Neural crest cell (in vitro differentiated cells): ENCODE measurements around the gene BCL11B. TPM values are rescaled to one million over a fixed set of nuclear protein-coding genes. Genes with fewer than 3 reads are reported as not detected.
A peak's percentile ranks its signal among the peaks of the same experiment; 100 is the strongest.

ENCODE experiments used
- DNase-seq: peaks from one replicate; pipeline ENCODE4 v3.0.0; 2021; ENCODE audit warnings: low read depth, mixed read lengths, low spot score
- H3K27ac Mint-ChIP-seq: one replicate; pipeline ENCODE4 v1.8.0; 2021; ENCODE audit warnings: mild to moderate bottlenecking, mixed read lengths; ENCODE audit not compliant: unreplicated experiment
- H3K27me3 Mint-ChIP-seq: 2 replicates; pipeline ENCODE4 v1.8.0; 2021; ENCODE audit warnings: low read depth, mild to moderate bottlenecking, mixed read lengths
- H3K36me3 Mint-ChIP-seq: 2 replicates; pipeline ENCODE4 v1.8.0; 2021; ENCODE audit warnings: low read depth, mild to moderate bottlenecking, mixed read lengths
- H3K4me1 Mint-ChIP-seq: 2 replicates; pipeline ENCODE4 v1.8.0; 2021; ENCODE audit warnings: mixed read lengths
- H3K4me3 Mint-ChIP-seq: one replicate; pipeline ENCODE4 v1.8.0; 2021; ENCODE audit warnings: mild to moderate bottlenecking, mixed read lengths
- H3K9me3 Mint-ChIP-seq: 2 replicates; pipeline ENCODE4 v1.8.0; 2021; ENCODE audit warnings: mixed read lengths
- total RNA-seq: library from RNA; stranded (reverse); gene quantifications from 2 replicates; pipeline ENCODE4 v1.2.1, GENCODE V29; 2021
- TF ChIP-seq, protein P1 (sequence below): fragments of 200-600 bp; sonication (generic); conservative IDR thresholded peaks from 2 replicates; pipeline ENCODE4 v1.5.0; 2021; ENCODE audit warnings: antibody characterized with exemption, mild to moderate bottlenecking

BCL11B gene
- total RNA-seq, 1 donor from 2014 or later, result 0.28 TPM

DNA sequence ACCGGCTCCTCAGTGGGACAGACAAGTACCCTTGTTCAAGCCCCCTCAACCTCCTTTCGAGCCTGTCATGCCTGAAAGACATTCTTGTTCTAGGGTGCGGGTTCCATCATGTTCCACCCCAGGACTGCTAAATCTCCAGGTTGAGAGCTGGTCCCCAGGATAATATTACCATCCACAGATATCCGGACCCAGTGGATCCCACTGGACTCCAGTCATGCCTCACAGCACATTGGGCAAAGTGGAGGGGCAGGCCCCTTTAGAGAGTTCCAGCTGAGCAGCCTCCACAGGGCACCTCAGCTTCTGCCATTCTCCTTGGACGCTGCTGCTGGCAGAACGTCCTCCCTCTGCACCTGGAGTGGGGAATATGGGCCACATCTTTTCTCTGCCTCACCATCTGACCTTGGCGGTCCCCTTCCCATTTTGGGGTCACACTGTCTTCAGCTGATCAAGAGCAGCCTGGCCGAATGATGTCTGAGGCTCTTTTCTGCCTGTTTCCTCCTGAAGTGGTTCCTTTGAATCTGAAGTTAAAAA is 137.4 kb downstream of the BCL11B start:
- Mint-ChIP-seq H3K27me3 (peaks cover 15% of the 10 kb centered on the region), H3K4me1 (peaks cover 12% of the 10 kb centered on the region), H3K9me3 (no peaks in the 10 kb centered on the region), H3K36me3 (no peaks in the 10 kb centered on the region), H3K27ac (no peak overlapping the region), H3K4me3 (no peak overlapping the region)
- TF ChIP-seq, protein P1, sequence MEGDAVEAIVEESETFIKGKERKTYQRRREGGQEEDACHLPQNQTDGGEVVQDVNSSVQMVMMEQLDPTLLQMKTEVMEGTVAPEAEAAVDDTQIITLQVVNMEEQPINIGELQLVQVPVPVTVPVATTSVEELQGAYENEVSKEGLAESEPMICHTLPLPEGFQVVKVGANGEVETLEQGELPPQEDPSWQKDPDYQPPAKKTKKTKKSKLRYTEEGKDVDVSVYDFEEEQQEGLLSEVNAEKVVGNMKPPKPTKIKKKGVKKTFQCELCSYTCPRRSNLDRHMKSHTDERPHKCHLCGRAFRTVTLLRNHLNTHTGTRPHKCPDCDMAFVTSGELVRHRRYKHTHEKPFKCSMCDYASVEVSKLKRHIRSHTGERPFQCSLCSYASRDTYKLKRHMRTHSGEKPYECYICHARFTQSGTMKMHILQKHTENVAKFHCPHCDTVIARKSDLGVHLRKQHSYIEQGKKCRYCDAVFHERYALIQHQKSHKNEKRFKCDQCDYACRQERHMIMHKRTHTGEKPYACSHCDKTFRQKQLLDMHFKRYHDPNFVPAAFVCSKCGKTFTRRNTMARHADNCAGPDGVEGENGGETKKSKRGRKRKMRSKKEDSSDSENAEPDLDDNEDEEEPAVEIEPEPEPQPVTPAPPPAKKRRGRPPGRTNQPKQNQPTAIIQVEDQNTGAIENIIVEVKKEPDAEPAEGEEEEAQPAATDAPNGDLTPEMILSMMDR, result no peak
- no peak for DNase-seq

DNA sequence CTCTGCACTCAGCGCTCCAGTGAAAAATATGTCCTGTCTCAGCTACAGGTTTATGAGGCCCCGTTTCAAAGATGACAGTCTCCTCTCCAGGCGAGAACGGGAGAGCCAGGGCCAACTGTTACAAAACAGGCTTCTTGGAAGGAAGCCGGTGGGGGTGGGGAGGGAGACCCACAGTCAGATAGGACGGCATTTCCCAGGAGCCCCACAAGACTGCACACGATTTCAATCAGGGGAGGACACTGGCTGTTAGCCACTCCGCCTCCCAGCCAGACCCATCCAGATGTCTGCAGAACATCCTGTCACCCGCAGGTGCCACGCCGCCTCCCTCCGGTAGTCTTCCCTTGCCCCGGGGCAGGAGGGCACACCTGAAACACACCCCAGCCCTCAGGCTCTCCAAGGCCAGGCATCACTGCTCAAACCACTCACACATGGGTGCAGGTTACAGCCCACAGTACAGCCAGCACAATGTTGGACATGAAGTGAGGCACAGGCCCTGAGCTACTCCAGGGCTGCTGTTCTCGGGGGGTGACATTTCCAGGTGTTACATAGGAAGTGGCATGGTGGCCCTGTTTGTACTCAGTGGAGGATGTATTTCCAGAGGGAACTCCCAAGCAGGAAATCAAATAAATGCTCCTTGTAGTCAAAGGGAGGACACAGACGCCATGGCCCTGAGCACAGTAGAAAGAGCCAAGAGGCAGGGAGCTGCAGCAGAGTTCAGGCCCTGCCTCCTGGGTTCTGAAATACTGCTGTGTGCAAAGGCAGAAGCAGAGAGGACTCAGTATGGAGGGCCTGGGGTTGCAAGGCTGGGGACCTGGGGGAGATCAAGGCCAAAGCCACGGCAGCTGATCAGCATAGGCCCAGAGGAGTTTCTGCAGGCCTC is 138.1 kb downstream of the BCL11B start:
- no peak for DNase-seq
- TF ChIP-seq, protein P1, result no peak
- Mint-ChIP-seq H3K4me3 (no peak overlapping the region), H3K27me3 (peaks cover 15% of the 10 kb centered on the region), H3K9me3 (no peaks in the 10 kb centered on the region), H3K36me3 (no peaks in the 10 kb centered on the region), H3K27ac (peak overlapping the region; percentile 19), H3K4me1 (peaks cover 16% of the 10 kb centered on the region)

- TF ChIP-seq, protein P1, result no peak
- Mint-ChIP-seq H3K9me3 (no peaks in the 10 kb centered on the region), H3K36me3 (no peaks in the 10 kb centered on the region), H3K4me3 (no peak overlapping the region), H3K27me3 (peaks cover 15% of the 10 kb centered on the region), H3K4me1 (peaks cover 17% of the 10 kb centered on the region), H3K27ac (peak overlapping the region; percentile 35)
- DNase-seq, result no peak
Observed at GRCh38 chr14:99132821-99133635, 139.0 kb downstream of the BCL11B start.

DNA sequence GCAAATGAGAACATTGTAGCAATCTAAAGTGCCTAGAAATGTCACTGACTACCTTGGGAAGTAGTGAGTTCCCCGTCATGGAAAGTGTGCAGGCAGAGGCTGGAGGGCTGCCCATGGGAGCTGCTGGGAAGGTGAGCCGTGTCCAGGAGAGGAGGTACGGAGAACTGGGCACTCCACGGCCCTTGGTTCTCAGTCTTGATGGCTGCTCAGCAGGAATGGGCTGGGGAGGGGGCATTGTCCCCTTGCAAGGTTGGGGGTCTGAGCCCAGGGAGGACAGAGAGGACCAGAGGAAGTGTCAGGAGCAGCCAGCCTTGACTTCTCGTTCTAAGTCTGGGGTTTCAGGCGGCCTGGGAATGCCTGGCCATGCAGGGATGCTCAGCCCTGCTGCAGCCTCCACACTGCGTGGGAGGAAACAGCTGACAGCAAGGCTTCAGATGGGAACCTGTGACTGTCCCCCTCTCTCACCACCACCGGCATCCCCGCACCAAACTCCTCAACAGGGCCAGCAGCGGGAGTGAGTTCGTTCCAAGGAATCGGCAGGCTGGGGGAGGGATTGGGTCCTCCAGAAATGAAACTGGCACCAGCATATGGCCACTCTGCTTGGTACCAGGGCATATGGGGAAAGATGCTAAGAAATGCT is 140.2 kb downstream of the BCL11B start:
- TF ChIP-seq, protein P1, result no peak
- H3K27ac Mint-ChIP-seq, result no peak overlapping the region
- peaks cover 13% of the 10 kb centered on the region for H3K4me1 Mint-ChIP-seq
- no peaks in the 10 kb centered on the region for H3K36me3 Mint-ChIP-seq
- H3K27me3 Mint-ChIP-seq, result peaks cover 15% of the 10 kb centered on the region
- DNase-seq, result no peak
- H3K9me3 Mint-ChIP-seq, result no peaks in the 10 kb centered on the region
- no peak overlapping the region for H3K4me3 Mint-ChIP-seq

GRCh38 chr14:99129998-99130397 is 142.0 kb downstream of the BCL11B start:
- TF ChIP-seq, protein P1, result no peak
- H3K4me3 Mint-ChIP-seq, result no peak overlapping the region
- no peaks in the 10 kb centered on the region for H3K36me3 Mint-ChIP-seq
- H3K27ac Mint-ChIP-seq, result no peak overlapping the region
- DNase-seq, result no peak
- H3K27me3 Mint-ChIP-seq, result peaks cover 9% of the 10 kb centered on the region
- H3K4me1 Mint-ChIP-seq, result peaks cover 13% of the 10 kb centered on the region
- no peaks in the 10 kb centered on the region for H3K9me3 Mint-ChIP-seq
